SK-N-SH (cell line): ENCODE results near the gene SPOUT1.

Source experiments
- CHD2 ChIP-seq: fragments of 150-350 bp; IDR thresholded peaks from 2 replicates; pipeline ENCODE4 v1.6.1; 2018; ENCODE audit warnings: low read length; ENCODE audit not compliant: partially characterized antibody
- EP300 ChIP-seq, 2 experiments: IDR thresholded peaks; 2 replicates each; pipeline versions ENCODE4 v1.4.0 to v1.6.1; 2012; ENCODE audit warnings: borderline replicate concordance in 1 of 2, low read depth in 1 of 2, low read length in 1 of 2
- EZH2phosphoT487 ChIP-seq: fragments of 200-600 bp; sonication (generic); IDR thresholded peaks from 2 replicates; pipeline ENCODE4 v1.6.1; 2017; ENCODE audit warnings: low read depth, mixed run types, mild to moderate bottlenecking, antibody characterized with exemption, moderate library complexity, borderline replicate concordance
- MAX ChIP-seq: IDR thresholded peaks from 2 replicates; pipeline ENCODE4 v1.4.0; 2012; ENCODE audit warnings: low read depth
- NFIC ChIP-seq: IDR thresholded peaks from 2 replicates; pipeline ENCODE4 v1.4.0; 2012; ENCODE audit warnings: borderline replicate concordance
- POLR2AphosphoS5 ChIP-seq: IDR thresholded peaks from 2 replicates; pipeline ENCODE4 v1.6.1; 2012; ENCODE audit warnings: low read depth, low read length
- RAD21 ChIP-seq: IDR thresholded peaks from 2 replicates; pipeline ENCODE4 v1.6.1; 2012; ENCODE audit warnings: mild to moderate bottlenecking, low read length
- TEAD4 ChIP-seq: IDR thresholded peaks from 2 replicates; pipeline ENCODE4 v1.4.0; 2012; ENCODE audit warnings: mild to moderate bottlenecking, borderline replicate concordance; ENCODE audit not compliant: insufficient read depth
- TF ChIP-seq, protein P1 (sequence below): fragments of 200-600 bp; sonication (generic); IDR thresholded peaks from 2 replicates; pipeline ENCODE4 v1.6.1; 2017; ENCODE audit warnings: antibody characterized with exemption, mild to moderate bottlenecking, moderate library complexity

DNA sequence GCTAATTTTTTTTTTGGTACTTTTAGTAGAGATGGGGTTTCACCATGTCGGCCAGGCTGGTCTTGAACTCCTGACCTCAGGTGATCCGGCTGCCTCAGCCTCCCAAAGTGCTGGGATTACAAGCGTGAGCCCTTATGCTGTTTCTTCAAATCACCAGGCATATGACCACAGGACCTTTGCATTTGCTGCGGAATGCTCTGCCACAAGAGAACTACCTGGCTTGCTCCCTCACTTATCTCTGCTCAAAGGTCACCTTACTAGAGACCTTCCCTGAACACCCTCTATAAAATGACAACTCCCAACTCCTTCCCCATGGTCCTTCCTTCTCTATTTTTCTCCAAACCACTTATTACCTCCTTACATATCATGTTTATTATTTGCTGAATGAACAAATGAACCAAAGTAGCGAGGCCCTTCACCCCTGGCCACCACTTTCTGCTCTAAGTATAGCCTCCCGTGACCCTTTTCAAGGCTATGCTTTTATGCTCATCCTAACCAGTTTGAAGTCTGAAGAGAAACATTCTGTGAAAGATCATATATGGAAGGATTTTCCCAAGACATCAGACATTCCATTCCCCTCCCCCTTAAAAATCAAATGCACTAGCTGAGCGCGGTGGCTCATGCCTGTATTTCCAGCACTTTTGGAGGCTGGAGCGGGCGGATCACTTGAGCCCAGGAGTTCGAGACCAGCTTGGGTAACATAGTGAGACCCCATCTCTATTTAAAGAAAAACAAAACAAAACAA, 59.1 kb downstream of the SPOUT1 start:
- no peak for TF ChIP-seq POLR2AphosphoS5
- TF ChIP-seq EP300 (IDR thresholded peaks at IDR 0.05; ENCODE audit: borderline replicate concordance in 1 of 2, low read depth in 1 of 2, low read length in 1 of 2), result no peak
- TF ChIP-seq RAD21, result no peak
- TF ChIP-seq, protein P1, sequence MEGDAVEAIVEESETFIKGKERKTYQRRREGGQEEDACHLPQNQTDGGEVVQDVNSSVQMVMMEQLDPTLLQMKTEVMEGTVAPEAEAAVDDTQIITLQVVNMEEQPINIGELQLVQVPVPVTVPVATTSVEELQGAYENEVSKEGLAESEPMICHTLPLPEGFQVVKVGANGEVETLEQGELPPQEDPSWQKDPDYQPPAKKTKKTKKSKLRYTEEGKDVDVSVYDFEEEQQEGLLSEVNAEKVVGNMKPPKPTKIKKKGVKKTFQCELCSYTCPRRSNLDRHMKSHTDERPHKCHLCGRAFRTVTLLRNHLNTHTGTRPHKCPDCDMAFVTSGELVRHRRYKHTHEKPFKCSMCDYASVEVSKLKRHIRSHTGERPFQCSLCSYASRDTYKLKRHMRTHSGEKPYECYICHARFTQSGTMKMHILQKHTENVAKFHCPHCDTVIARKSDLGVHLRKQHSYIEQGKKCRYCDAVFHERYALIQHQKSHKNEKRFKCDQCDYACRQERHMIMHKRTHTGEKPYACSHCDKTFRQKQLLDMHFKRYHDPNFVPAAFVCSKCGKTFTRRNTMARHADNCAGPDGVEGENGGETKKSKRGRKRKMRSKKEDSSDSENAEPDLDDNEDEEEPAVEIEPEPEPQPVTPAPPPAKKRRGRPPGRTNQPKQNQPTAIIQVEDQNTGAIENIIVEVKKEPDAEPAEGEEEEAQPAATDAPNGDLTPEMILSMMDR, result no peak
- no peak for TF ChIP-seq EZH2phosphoT487
- no peak for TF ChIP-seq CHD2
- no peak for TF ChIP-seq MAX
- no peak for TF ChIP-seq TEAD4
- TF ChIP-seq NFIC, result no peak
